H1 (cell line): ENCODE data around the gene HDAC3. TPM values are rescaled to one million over a fixed set of nuclear protein-coding genes. Genes with fewer than 3 reads are reported as not detected.

ENCODE experiments used
- CTCF ChIA-PET: fragments of 300-600 bp; sonication (Branson Sonifier 250); formaldehyde crosslinking; loops from one replicate; lab custom pipeline; 2021; ENCODE audit not compliant: partially characterized antibody; lab: Charles Lee
- POLR2A ChIA-PET: fragments of 300-600 bp; sonication (Branson Sonifier 250); formaldehyde crosslinking; loops from one replicate; lab custom pipeline; 2021; ENCODE audit warnings: inconsistent platforms; ENCODE audit not compliant: partially characterized antibody; lab: Charles Lee
- DNase-seq, 2 experiments: peaks; one replicate each; pipeline versions ENCODE4 v3.0.0 to v3.0.0-alpha.2; 2010 to 2022; ENCODE audit warnings: low spot score in 2 of 2, low read depth in 1 of 2, mixed read lengths in 1 of 2
- FAIRE-seq: peaks from 2 replicates; lab custom pipeline; 2011; peaks lifted over from hg19 to GRCh38; lab: Jason Lieb, UNC
- H2AFZ ChIP-seq: 2 replicates; pipeline ENCODE4 v1.8.1; 2012; ENCODE audit warnings: low read length, inconsistent platforms
- H2AK5ac ChIP-seq: 2 replicates; pipeline ENCODE4 v1.6.1; 2013; ENCODE audit warnings: low read depth, low read length
- H2BK120ac ChIP-seq: replicated peaks from 2 replicates; pipeline ENCODE3; 2013; ENCODE audit warnings: low read depth, low read length, inconsistent platforms
- H2BK12ac ChIP-seq: 2 replicates; pipeline ENCODE4 v1.6.1; 2013; ENCODE audit warnings: low read depth, low read length
- H2BK15ac ChIP-seq: 2 replicates; pipeline ENCODE4 v1.6.1; 2013; ENCODE audit warnings: low read length
- H2BK20ac ChIP-seq: 2 replicates; pipeline ENCODE4 v1.6.1; 2013; ENCODE audit warnings: low read length
- H2BK5ac ChIP-seq: 2 replicates; pipeline ENCODE4 v1.6.1; 2013; ENCODE audit warnings: low read depth, low read length
- H3K14ac ChIP-seq: 2 replicates; pipeline ENCODE4 v1.6.1; 2013; ENCODE audit warnings: inconsistent platforms; ENCODE audit not compliant: insufficient read length
- H3K18ac ChIP-seq: 2 replicates; pipeline ENCODE4 v1.6.1; 2013; ENCODE audit warnings: low read length; ENCODE audit errors: extremely low read depth
- H3K23ac ChIP-seq: 2 replicates; pipeline ENCODE4 v1.6.1; 2013; ENCODE audit warnings: inconsistent platforms; ENCODE audit not compliant: insufficient read length
- H3K23me2 ChIP-seq: 2 replicates; pipeline ENCODE4 v1.6.1; 2013; ENCODE audit warnings: low read depth, low read length
- H3K27ac ChIP-seq: 2 replicates; pipeline ENCODE4 v1.6.1; 2011; ENCODE audit warnings: low read depth, low read length, inconsistent platforms
- H3K27me3 ChIP-seq, 4 experiments: replicated peaks in 1 of 4; 1 replicate in 1 of 4; 2 replicates in 3 of 4; pipeline versions ENCODE4 v1.6.1 to v1.8.1; 2011 to 2013; ENCODE audit warnings: low read length in 3 of 4, mild to moderate bottlenecking in 3 of 4, inconsistent platforms in 2 of 4, mixed read lengths in 2 of 4, moderate library complexity in 1 of 4; ENCODE audit not compliant: control insufficient read depth in 3 of 4, insufficient read depth in 3 of 4; ENCODE audit errors: extremely low read depth in 1 of 4
- H3K36me3 ChIP-seq, 4 experiments: 2 replicates each; pipeline versions ENCODE4 v1.6.1 to v1.8.1; 2011 to 2013; ENCODE audit warnings: mild to moderate bottlenecking in 4 of 4, low read length in 3 of 4, moderate library complexity in 2 of 4, control low read depth in 1 of 4, inconsistent platforms in 1 of 4; ENCODE audit not compliant: insufficient read depth in 4 of 4, control insufficient read depth in 2 of 4
- H3K4ac ChIP-seq: replicated peaks from 2 replicates; pipeline ENCODE3; 2013; ENCODE audit warnings: low read length, low read depth, mixed read lengths, inconsistent platforms; ENCODE audit not compliant: insufficient read length
- H3K4me1 ChIP-seq, 4 experiments: replicated peaks in 1 of 4; 1 replicate in 1 of 4; 2 replicates in 3 of 4; pipeline versions ENCODE4 v1.6.1 to v1.8.1; 2011 to 2013; ENCODE audit warnings: low read length in 3 of 4, inconsistent platforms in 2 of 4, mixed read lengths in 1 of 4; ENCODE audit not compliant: insufficient read depth in 4 of 4, control insufficient read depth in 3 of 4
- H3K4me2 ChIP-seq, 2 experiments: 2 replicates each; pipeline versions ENCODE4 v1.6.1 to v1.8.1; 2011 to 2013; ENCODE audit warnings: low read depth in 2 of 2, low read length in 2 of 2, control low read depth in 1 of 2, inconsistent platforms in 1 of 2, mild to moderate bottlenecking in 1 of 2; ENCODE audit not compliant: insufficient read depth in 1 of 2
- H3K4me3 ChIP-seq, 4 experiments: fragments of 200-600, 300-600 bp in 1 of 4; sonication (generic), shearing (Covaris generic), sonication (Bioruptor Twin) in 1 of 4; 2 replicates each; pipeline versions ENCODE4 v1.5.1 to v1.8.1; 2011 to 2016; ENCODE audit warnings: low read length in 4 of 4, low read depth in 3 of 4, control low read depth in 2 of 4, inconsistent platforms in 2 of 4, mild to moderate bottlenecking in 2 of 4, mixed read lengths in 1 of 4, moderate library complexity in 1 of 4; ENCODE audit not compliant: insufficient read depth in 2 of 4; ENCODE audit errors: extremely low read depth in 1 of 4
- H3K56ac ChIP-seq: replicated peaks from 2 replicates; pipeline ENCODE3; 2013; ENCODE audit warnings: low read depth, mild to moderate bottlenecking, mixed read lengths, low read length, inconsistent platforms; ENCODE audit not compliant: insufficient read length
- H3K79me1 ChIP-seq: 2 replicates; pipeline ENCODE4 v1.6.1; 2013; ENCODE audit warnings: low read depth, low read length, control low read depth
- H3K79me2 ChIP-seq, 2 experiments: 2 replicates each; pipeline versions ENCODE4 v1.6.1 to v1.8.1; 2012 to 2013; ENCODE audit warnings: low read length in 2 of 2, mild to moderate bottlenecking in 2 of 2, inconsistent platforms in 1 of 2; ENCODE audit not compliant: insufficient read depth in 2 of 2, control insufficient read depth in 1 of 2
- H3K9ac ChIP-seq, 4 experiments: replicated peaks in 1 of 4; 1 replicate in 1 of 4; 2 replicates in 3 of 4; pipeline versions ENCODE4 v1.6.1 to v1.8.1; 2011 to 2013; ENCODE audit warnings: low read depth in 3 of 4, low read length in 3 of 4, control low read depth in 2 of 4, mild to moderate bottlenecking in 2 of 4, moderate library complexity in 2 of 4, inconsistent platforms in 1 of 4; ENCODE audit errors: extremely low read depth in 1 of 4
- H3K9me3 ChIP-seq, 2 experiments: 2 replicates each; pipeline versions ENCODE4 v1.6.1 to v1.8.1; 2012 to 2013; ENCODE audit warnings: mild to moderate bottlenecking in 2 of 2, moderate library complexity in 2 of 2, control low read depth in 1 of 2, inconsistent platforms in 1 of 2, low read depth in 1 of 2, low read length in 1 of 2, mixed read lengths in 1 of 2; ENCODE audit not compliant: insufficient read depth in 2 of 2
- H4K20me1 ChIP-seq, 2 experiments: replicated peaks in 1 of 2; 2 replicates each; pipeline versions ENCODE3 to v1.8.1; 2011 to 2013; ENCODE audit warnings: inconsistent platforms in 2 of 2, low read length in 2 of 2, mild to moderate bottlenecking in 1 of 2; ENCODE audit not compliant: insufficient read depth in 2 of 2, control insufficient read depth in 1 of 2
- H4K5ac ChIP-seq: 2 replicates; pipeline ENCODE4 v1.6.1; 2013; ENCODE audit warnings: low read length, low read depth, mixed read lengths, inconsistent platforms; ENCODE audit not compliant: insufficient read length
- H4K8ac ChIP-seq: 2 replicates; pipeline ENCODE4 v1.8.0; 2013; ENCODE audit warnings: mild to moderate bottlenecking, moderate library complexity, low read length, inconsistent platforms; ENCODE audit not compliant: insufficient read depth; ENCODE audit errors: extremely low read depth
- H4K91ac ChIP-seq: replicated peaks from 2 replicates; pipeline ENCODE3; 2013; ENCODE audit warnings: low read length, mixed read lengths, inconsistent platforms; ENCODE audit not compliant: insufficient read length
- BCL11A ChIP-seq, 2 experiments: IDR thresholded peaks; one replicate each; pipeline ENCODE4 v1.6.1; 2011; ENCODE audit warnings: low read depth in 2 of 2, low read length in 2 of 2, mild to moderate bottlenecking in 2 of 2
- CTCF ChIP-seq, 3 experiments: IDR thresholded peaks; 1 replicate in 2 of 3; 2 replicates in 1 of 3; pipeline versions ENCODE4 v1.5.1 to v1.6.1; 2011; ENCODE audit warnings: low read length in 3 of 3, mild to moderate bottlenecking in 3 of 3, inconsistent platforms in 2 of 3, low read depth in 1 of 3, moderate library complexity in 1 of 3; ENCODE audit not compliant: insufficient read depth in 1 of 3; ENCODE audit errors: control extremely low read depth in 1 of 3
- EP300 ChIP-seq, 2 experiments: IDR thresholded peaks; 1 replicate in 1 of 2; 2 replicates in 1 of 2; pipeline ENCODE4 v1.6.1; 2011 to 2012; ENCODE audit warnings: low read depth in 2 of 2, low read length in 2 of 2, mild to moderate bottlenecking in 2 of 2, borderline replicate concordance in 1 of 2, inconsistent platforms in 1 of 2, moderate library complexity in 1 of 2
- KDM4A ChIP-seq: IDR thresholded peaks from one replicate; pipeline ENCODE4 v1.7.1; 2012; ENCODE audit warnings: low read depth, mild to moderate bottlenecking, moderate library complexity, low read length, inconsistent platforms; ENCODE audit not compliant: severe bottlenecking
- KDM5A ChIP-seq: fragments of 200-600 bp; IDR thresholded peaks from 2 replicates; pipeline ENCODE4 v1.7.1; 2012; ENCODE audit warnings: mild to moderate bottlenecking, low read length, inconsistent platforms, mixed read lengths
- NRF1 ChIP-seq: IDR thresholded peaks from 2 replicates; pipeline ENCODE4 v1.6.1; 2011; ENCODE audit warnings: mild to moderate bottlenecking, low read depth, low read length, improper control_type of control experiment
- RAD21 ChIP-seq, 2 experiments: IDR thresholded peaks in 1 of 2; conservative IDR thresholded peaks in 1 of 2; 2 replicates each; pipeline ENCODE4 v1.6.1; 2011; ENCODE audit warnings: low read depth in 2 of 2, low read length in 2 of 2, improper control_type of control experiment in 1 of 2, inconsistent platforms in 1 of 2, mild to moderate bottlenecking in 1 of 2, moderate library complexity in 1 of 2
- USF2 ChIP-seq: IDR thresholded peaks from 2 replicates; pipeline ENCODE4 v1.6.1; 2011; ENCODE audit warnings: low read length, improper control_type of control experiment
- WGBS, 2 experiments: shearing (Covaris generic) in 1 of 2; methylation state at CpG; one replicate each; pipeline versions ENCODE4 v1.1.6 to v1.1.7; 2013 to 2015; ENCODE audit warnings: low lambda C conversion rate in 2 of 2, mixed read lengths in 2 of 2, inconsistent platforms in 1 of 2, low coverage in 1 of 2, missing lambda C conversion rate in 1 of 2; ENCODE audit not compliant: insufficient replicate concordance in 2 of 2, insufficient coverage in 1 of 2, insufficient read length in 1 of 2; ENCODE audit errors: extremely low coverage in 1 of 2, missing lambda C conversion rate in 1 of 2; 5-methylcytosine and 5-hydroxymethylcytosine counted together
- polyA plus RNA-seq, 7 experiments: library from polyadenylated mRNA; depleted of rRNA in 3 of 7; stranded (reverse) in 5 of 7; unstranded in 2 of 7; fragments of >200 nt in 5 of 7; fragments of 200-250 nt in 2 of 7; gene quantifications; 1 replicate in 5 of 7; 2 replicates in 1 of 7; 4 replicates in 1 of 7; pipeline versions ENCODE4 v1.2.1 to v1.2.3, GENCODE V29; 2011 to 2013; ENCODE audit warnings: missing spikeins in 2 of 7, mixed read lengths in 2 of 7
- total RNA-seq: library from RNA; stranded (reverse); fragmentation: NEBNext Ultra II Directional; extraction: Animal tissue kit (Norgen Biotek cat#: 25700); gene quantifications from 2 replicates; pipeline ENCODE4 v1.2.1, GENCODE V29; 2021

Gene HDAC3
- total and polyA plus RNA-seq, 2 of the 8 experiments (the other 6 are each of a cell fraction or from before 2014, with no cell fraction given) = 99.0 to 120 TPM

GRCh38 chr5:141647242-141647641, 10.6 kb upstream of the HDAC3 start:
- FAIRE-seq (no peak), DNase-seq (no peak)
- H2BK120ac ChIP-seq = no peak overlapping the region
- H3K79me1 ChIP-seq = peaks cover 3% of the 10 kb centered on the region; the same call in 1 of the 2 replicates
- no peak overlapping the region for H3K9ac ChIP-seq
- H3K4me1 ChIP-seq = peaks cover 2 to 8% (median 6%) of the 10 kb centered on the region in 4 experiments; a peak in 6 of 7 replicates
- peaks cover 3% of the 10 kb centered on the region; the same call in 1 of the 2 replicates for H3K23me2 ChIP-seq
- H4K20me1 ChIP-seq = peaks cover 0 to 2% of the 10 kb centered on the region in 2 experiments
- H2BK20ac ChIP-seq = no peak overlapping the region
- H3K56ac ChIP-seq = no peak overlapping the region
- H3K18ac ChIP-seq = no peak overlapping the region
- no peak overlapping the region for H3K23ac ChIP-seq
- H2BK15ac ChIP-seq = no peak overlapping the region
- no peak overlapping the region for H2AFZ ChIP-seq
- H3K27me3 ChIP-seq = no peaks in the 10 kb centered on the region; a peak in 1 of 7 replicates
- H4K5ac ChIP-seq = no peak overlapping the region
- H2AK5ac ChIP-seq = no peak overlapping the region
- no peak overlapping the region for H4K8ac ChIP-seq
- H3K9me3 ChIP-seq = no peaks in the 10 kb centered on the region
- H3K27ac ChIP-seq = no peak overlapping the region
- peaks cover 0 to 14% (median 5%) of the 10 kb centered on the region in 4 experiments; a peak in 3 of 8 replicates for H3K36me3 ChIP-seq
- H3K4ac ChIP-seq = no peak overlapping the region
- 88% methylated on average over 5 of the region's 5 CpGs; no CpG with 5 or more reads in 1 of the 2 experiments for WGBS, 2 experiments
- no peak overlapping the region for H2BK12ac ChIP-seq
- H4K91ac ChIP-seq = no peak overlapping the region
- ChIA-PET CTCF (interaction anchor here (1.4 to 4.2 kb wide), 6 partner anchors 9 to 55 kb away, joined by 3 to 21 read pairs (median 7); no protein-coding TSS in a partner anchor), POLR2A (interaction anchor here (0.6 to 7.3 kb wide), 3 partner anchors 9 to 55 kb away, joined by 3 to 96 read pairs (median 3); partner anchors contain the start of genes HDAC3 and RELL2)
- H3K79me2 ChIP-seq = no peaks in the 10 kb centered on the region
- H3K14ac ChIP-seq = no peak overlapping the region
- no peak overlapping the region for H3K4me3 ChIP-seq
- no peak overlapping the region for H2BK5ac ChIP-seq
- no peak overlapping the region for H3K4me2 ChIP-seq
- TF ChIP-seq NRF1 (no peak), EP300 (IDR thresholded peaks at IDR 0.05; ENCODE audit: borderline replicate concordance in 1 of 2, low read depth in 2 of 2, low read length in 2 of 2) (no peak), RAD21 (IDR thresholded peaks at IDR 0.05 in 1 of 2, conservative IDR thresholded peaks at IDR 0.05 in 1 of 2; ENCODE audit: low read depth in 2 of 2, low read length in 2 of 2) (no peak), BCL11A (IDR thresholded peaks at IDR 0.05; ENCODE audit: low read depth in 2 of 2, low read length in 2 of 2) (no peak), CTCF (IDR thresholded peaks at IDR 0.05; ENCODE audit: control extremely low read depth in 1 of 3, insufficient read depth in 1 of 3, low read depth in 1 of 3, low read length in 3 of 3) (no peak), USF2 (no peak), KDM5A (no peak), KDM4A (no peak)
